GM12878 (cell line): ENCODE results near the gene ASB6. TPM values are rescaled to one million over a fixed set of nuclear protein-coding genes. Genes with fewer than 3 reads are reported as not detected.

ENCODE experiments used
- ATAC-seq: fragments of 200-7000 bp; cut with Tn5 transposase; 3 replicates; pipeline ENCODE4 v1.9.1; 2020; ENCODE audit warnings: mild to moderate bottlenecking, moderate library complexity
- BruUV-seq: library from RNA; stranded (reverse); fragments of 400-500 nt; replicated peaks from 2 replicates; lab custom pipeline; 2021; lab: Mats Ljungman, UMichigan
- CTCF ChIA-PET: fragments of 300-600 bp; sonication (Branson Sonifier 250); formaldehyde crosslinking; extraction: SDS; loops from one replicate; lab custom pipeline; 2021; ENCODE audit warnings: inconsistent platforms; lab: Yijun Ruan, JAX
- POLR2A ChIA-PET: fragments of 350-600 bp; formaldehyde crosslinking; extraction: SDS; loops from one replicate; lab custom pipeline; 2021; ENCODE audit warnings: inconsistent platforms; lab: Charles Lee
- RAD21 ChIA-PET: fragments of 300-600 bp; sonication (Branson Sonifier 250); formaldehyde crosslinking; loops from one replicate; lab custom pipeline; 2023; ENCODE audit warnings: antibody characterized with exemption; ENCODE audit not compliant: unreplicated experiment; lab: Charles Lee
- SMC1A ChIA-PET: fragments of 300-600 bp; sonication (Branson Sonifier 250); formaldehyde crosslinking; loops from one replicate; lab custom pipeline; 2023; ENCODE audit not compliant: unreplicated experiment, uncharacterized antibody; lab: Charles Lee
- DNase-seq: peaks from one replicate; pipeline ENCODE4 v3.0.0-alpha.2; 2011; ENCODE audit warnings: low read depth, low spot score
- FAIRE-seq: peaks from 3 replicates; lab custom pipeline; 2011; peaks lifted over from hg19 to GRCh38; lab: Jason Lieb, UNC
- H2AFZ ChIP-seq: 2 replicates; pipeline ENCODE4 v1.6.0; 2011; ENCODE audit warnings: low read depth, low read length, control low read depth; ENCODE audit not compliant: control insufficient read depth
- H3K27ac ChIP-seq: 2 replicates; pipeline ENCODE4 v1.5.1; 2011; ENCODE audit warnings: control low read depth; ENCODE audit not compliant: control insufficient read depth, insufficient read depth
- H3K27me3 ChIP-seq, 2 experiments: replicated peaks in 1 of 2; 2 replicates each; pipeline versions ENCODE4 v1.6.0 to v1.6.1; 2011; ENCODE audit warnings: low read length in 1 of 2; ENCODE audit not compliant: control insufficient read depth in 2 of 2, insufficient read depth in 2 of 2
- H3K36me3 ChIP-seq, 2 experiments: 2 replicates each; pipeline ENCODE4 v1.5.1; 2011; ENCODE audit warnings: low read length in 1 of 2; ENCODE audit not compliant: control insufficient read depth in 2 of 2, insufficient read depth in 2 of 2
- H3K4me1 ChIP-seq: 2 replicates; pipeline ENCODE4 v1.6.1; 2011; ENCODE audit warnings: mild to moderate bottlenecking, low read length, moderate library complexity, mixed read lengths; ENCODE audit not compliant: control insufficient read depth, insufficient read depth
- H3K4me2 ChIP-seq: 2 replicates; pipeline ENCODE4 v1.6.0; 2011; ENCODE audit warnings: control low read depth; ENCODE audit not compliant: control insufficient read depth, insufficient read depth
- H3K4me3 ChIP-seq: fragments of 200-600 bp; sonication (generic); 2 replicates; pipeline ENCODE4 v1.5.1; 2016
- H3K79me2 ChIP-seq: 2 replicates; pipeline ENCODE4 v1.6.0; 2011; ENCODE audit warnings: low read length; ENCODE audit not compliant: control insufficient read depth, insufficient read depth
- H3K9ac ChIP-seq: 2 replicates; pipeline ENCODE4 v1.8.0; 2011; ENCODE audit warnings: low read length, control low read depth, mixed read lengths; ENCODE audit not compliant: control insufficient read depth, insufficient read depth
- H3K9me3 ChIP-seq: replicated peaks from 3 replicates; pipeline ENCODE4 v1.5.1; 2011; ENCODE audit warnings: mild to moderate bottlenecking, low read length; ENCODE audit not compliant: control insufficient read depth, insufficient read depth
- H4K20me1 ChIP-seq: 2 replicates; pipeline ENCODE4 v1.6.0; 2011; ENCODE audit not compliant: control insufficient read depth, insufficient read depth
- ATF3 ChIP-seq: IDR thresholded peaks from 2 replicates; pipeline ENCODE4 v1.6.1; 2011; ENCODE audit warnings: low read depth, mild to moderate bottlenecking, low read length, moderate library complexity, borderline replicate concordance; ENCODE audit errors: extremely low read depth
- CHD2 ChIP-seq: IDR thresholded peaks from 2 replicates; pipeline ENCODE4 v1.6.1; 2011; ENCODE audit warnings: low read depth, low read length, improper control_type of control experiment, borderline replicate concordance
- HSF1 ChIP-seq: fragments of 150-350 bp; IDR thresholded peaks from 2 replicates; pipeline ENCODE4 v1.6.1; 2014; ENCODE audit warnings: mild to moderate bottlenecking, low read depth, low read length
- MAX ChIP-seq: IDR thresholded peaks from 2 replicates; pipeline ENCODE4 v1.6.1; 2012; ENCODE audit warnings: low read depth, low read length, improper control_type of control experiment
- MTA2 ChIP-seq: fragments of 450-650 bp; IDR thresholded peaks from 2 replicates; pipeline ENCODE4 v1.6.1; 2016; ENCODE audit warnings: low read depth, mild to moderate bottlenecking, moderate library complexity
- NKRF ChIP-seq: fragments of 450-650 bp; conservative IDR thresholded peaks from 2 replicates; pipeline ENCODE4 v1.6.1; 2017; ENCODE audit warnings: mild to moderate bottlenecking, moderate library complexity
- NR2F1 ChIP-seq: fragments of 450-650 bp; conservative IDR thresholded peaks from 2 replicates; pipeline ENCODE4 v1.6.1; 2017; ENCODE audit warnings: mild to moderate bottlenecking
- PAX5 ChIP-seq: IDR thresholded peaks from 2 replicates; pipeline ENCODE4 v1.6.1; 2011; ENCODE audit warnings: low read depth, low read length, borderline replicate concordance
- RELA ChIP-seq: fragments of 450-650 bp; IDR thresholded peaks from 2 replicates; pipeline ENCODE4 v1.8.0; 2014; ENCODE audit warnings: borderline replicate concordance; ENCODE audit not compliant: partially characterized antibody
- REST ChIP-seq: IDR thresholded peaks from 2 replicates; pipeline ENCODE4 v1.6.1; 2012; ENCODE audit warnings: mild to moderate bottlenecking, low read depth, low read length
- SMARCA5 ChIP-seq: fragments of 450-650 bp; IDR thresholded peaks from 2 replicates; pipeline ENCODE4 v1.6.1; 2017; ENCODE audit warnings: mild to moderate bottlenecking
- TBL1XR1 ChIP-seq: IDR thresholded peaks from 2 replicates; pipeline ENCODE4 v1.6.1; 2012; ENCODE audit warnings: low read depth, low read length, improper control_type of control experiment
- TCF12 ChIP-seq: IDR thresholded peaks from 2 replicates; pipeline ENCODE4 v1.6.1; 2011; ENCODE audit warnings: low read depth, mild to moderate bottlenecking, low read length
- ZNF217 ChIP-seq: fragments of 450-650 bp; IDR thresholded peaks from 2 replicates; pipeline ENCODE4 v1.6.1; 2017; ENCODE audit warnings: antibody characterized with exemption, mild to moderate bottlenecking
- WGBS: methylation state at CpG from one replicate; pipeline ENCODE4 v1.1.6; 2016; ENCODE audit warnings: low lambda C conversion rate; ENCODE audit not compliant: insufficient replicate concordance, insufficient coverage; ENCODE audit errors: missing lambda C conversion rate; 5-methylcytosine and 5-hydroxymethylcytosine counted together
- in situ Hi-C: fragments of 300-500 bp; cut with MboI; formaldehyde crosslinking; loops from 9 replicates; pipeline ENCODE4 v1.14.3; 2018; ENCODE audit warnings: mixed read lengths
- intact Hi-C: fragments of 100-400 bp; cut with micrococcal nuclease; formaldehyde crosslinking; loops from one replicate; pipeline ENCODE4 v1.14.2; 2022; ENCODE audit not compliant: unreplicated experiment
- polyA plus RNA-seq, 11 experiments: library from polyadenylated mRNA; depleted of rRNA in 4 of 11; unstranded in 6 of 11; stranded (reverse) in 5 of 11; fragments of >200 nt; fragmentation: Nextera tagmentation in 4 of 11; fragmentation: Illumina TruSeq in 1 of 11; extraction: Ambion mirVana in 4 of 11; extraction: Trizol in 1 of 11; gene quantifications; 1 replicate in 1 of 11; 2 replicates in 10 of 11; pipeline versions ENCODE4 v1.2.1 to v1.2.3, GENCODE V29; 2011 to 2016; ENCODE audit warnings: inconsistent platforms in 2 of 11, missing spikeins in 2 of 11, low read depth in 1 of 11
- total RNA-seq, 4 experiments: library from RNA; depleted of rRNA in 3 of 4; stranded (reverse); fragments of >200 nt in 3 of 4; fragmentation: Illumina TruSeq in 1 of 4; extraction: Trizol in 1 of 4; gene quantifications; 2 replicates each; pipeline versions ENCODE4 v1.2.1 to v1.2.3, GENCODE V29; 2013 to 2021

Gene ASB6
- total and polyA plus RNA-seq, 10 of the 15 experiments (the other 5 are each of a cell fraction or from before 2014, with no cell fraction given), result 0.80 to 18.2 (median 9.9) TPM

- POLR2A ChIA-PET, result interaction anchor here (0.9 kb wide), 1 partner anchor 468 kb away, joined by 3 read pairs; no protein-coding TSS in a partner anchor
- no peaks in the 10 kb centered on the region for H3K36me3 ChIP-seq
- ATAC-seq (peak; percentile 77), FAIRE-seq (no peak), DNase-seq (no peak)
- peak overlapping the region; percentile 96 for H3K4me2 ChIP-seq
- under 1% methylated on average over 65 of the region's 66 CpGs for WGBS
- no peaks in the 10 kb centered on the region for H3K79me2 ChIP-seq
- H3K9me3 ChIP-seq, result no peaks in the 10 kb centered on the region
- intact Hi-C loops, result loop anchor here (1.0 to 10.0 kb wide), 3 partner anchors 340 to 471 kb away; partner anchors contain the start of gene IER5L
- H3K27me3 ChIP-seq, result no peaks in the 10 kb centered on the region
- H3K4me3 ChIP-seq, result peak overlapping the region; percentile 81; the same call in 1 of the 2 replicates
- peak overlapping the region; percentile 34; the same call in 1 of the 2 replicates for H3K9ac ChIP-seq
- H2AFZ ChIP-seq, result peak overlapping the region; percentile 78
- CTCF ChIA-PET, result interaction anchor here (0.8 to 2.0 kb wide), 13 partner anchors 10 to 543 kb away, joined by 3 to 35 read pairs (median 5); partner anchors contain the start of genes C9orf50 and IER5L
- H4K20me1 ChIP-seq, result no peaks in the 10 kb centered on the region
- SMC1A ChIA-PET, result interaction anchor here (0.7 to 2.0 kb wide), 8 partner anchors 13 to 480 kb away, joined by 4 to 13 read pairs (median 5); no protein-coding TSS in a partner anchor
- RAD21 ChIA-PET, result interaction anchor here (0.6 to 1.2 kb wide), 11 partner anchors 13 to 482 kb away, joined by 3 to 15 read pairs (median 5); partner anchors contain the start of genes IER5L and NTMT1
- no TSS peak for BruUV-seq
- no peak overlapping the region for H3K27ac ChIP-seq
- in situ Hi-C loops, result loop anchor here (5.0 kb wide), 2 partner anchors 438 to 478 kb away; no protein-coding TSS in a partner anchor
- peaks cover 8% of the 10 kb centered on the region for H3K4me1 ChIP-seq
- TF ChIP-seq RELA (peak; percentile 77), CHD2 (no peak; the same call in 1 of the 2 replicates), NKRF (peak; percentile 85), TBL1XR1 (peak; percentile 19; the same call in 1 of the 2 replicates), PAX5 (no peak), TCF12 (peak; percentile 14; the same call in 1 of the 2 replicates), NR2F1 (peak; percentile 81), ZNF217 (peak; percentile 76; the same call in 1 of the 2 replicates), MAX (no peak), MTA2 (no peak), SMARCA5 (peak; percentile 97), ATF3 (no peak), REST (no peak), HSF1 (0 out of 2 replicates have a peak, but pooled peaks have one; percentile 36)
Observed at GRCh38 chr9:129610473-129611306, 31.3 kb downstream of the ASB6 start.
